GM18502 (cell line): Measurements from ENCODE around the gene ZNF625.
"Not testable (repeated sequence)": the region's sequence is repeated elsewhere in the genome, so short reads cannot be mapped to it uniquely, and the experiment has no call there.

Experiments used
- ATAC-seq: cut with Tn5 transposase; IDR thresholded peaks from one replicate; pipeline ENCODE4 v1.9.1; 2021; ENCODE audit warnings: mild to moderate bottlenecking; ENCODE audit not compliant: unreplicated experiment, poor library complexity

ZNF625 gene

GRCh38 chr19:12139269-12139668, 17.3 kb downstream of the ZNF625 start:
- ATAC-seq, result no peak

- ATAC-seq, result no peak
These were observed 19.2 kb downstream of the ZNF625 start for GRCh38 chr19:12137221-12137940.

GRCh38 chr19:12133069-12133468, 23.5 kb downstream of the ZNF625 start:
- ATAC-seq, result no peak

GRCh38 chr19:12126707-12127106, 29.8 kb downstream of the ZNF625 start:
- ATAC-seq, result no peak

GRCh38 chr19:12117201-12117970, 39.1 kb downstream of the ZNF625 start:
- ATAC-seq, result no peak

- ATAC-seq, result no peak
These were observed 43.4 kb downstream of the ZNF625 start for GRCh38 chr19:12113121-12113520.

GRCh38 chr19:12112701-12113100, 43.8 kb downstream of the ZNF625 start:
- ATAC-seq, result no peak

GRCh38 chr19:12111943-12112637, 44.4 kb downstream of the ZNF625 start:
- ATAC-seq, result no peak

GRCh38 chr19:12111176-12111575, 45.4 kb downstream of the ZNF625 start:
- no peak for ATAC-seq

- ATAC-seq, result not testable (repeated sequence)
These were observed 52.6 kb downstream of the ZNF625 start for GRCh38 chr19:12103909-12104308.

- ATAC-seq, result no peak
These were observed 58.5 kb downstream of the ZNF625 start for GRCh38 chr19:12098040-12098439.

- no peak for ATAC-seq
These were observed 61.3 kb downstream of the ZNF625 start for GRCh38 chr19:12095111-12095790.
